H9 (cell line): ENCODE data around the gene PEX10. TPM values are rescaled to one million over a fixed set of nuclear protein-coding genes. Genes with fewer than 3 reads are reported as not detected.

Experiments used
- DNase-seq: peaks from one replicate; pipeline ENCODE4 v3.0.0-alpha.2; 2017
- H2AFZ ChIP-seq: one replicate; pipeline ENCODE4 v1.6.1; 2013; ENCODE audit warnings: mild to moderate bottlenecking, low read length, control low read depth, moderate library complexity
- H2AK5ac ChIP-seq: 2 replicates; pipeline ENCODE4 v1.6.1; 2013; ENCODE audit warnings: low read length, control low read depth, mixed read lengths; ENCODE audit not compliant: insufficient read length
- H2BK120ac ChIP-seq: one replicate; pipeline ENCODE4 v1.6.1; 2013; ENCODE audit warnings: low read depth, mild to moderate bottlenecking, low read length, control low read depth, inconsistent platforms; ENCODE audit not compliant: poor library complexity, severe bottlenecking
- H2BK12ac ChIP-seq: 2 replicates; pipeline ENCODE4 v1.6.1; 2013; ENCODE audit warnings: low read length, control low read depth, mixed read lengths, low read depth; ENCODE audit not compliant: insufficient read length
- H2BK15ac ChIP-seq: 2 replicates; pipeline ENCODE4 v1.6.1; 2013; ENCODE audit warnings: low read depth, low read length, control low read depth
- H2BK20ac ChIP-seq: one replicate; pipeline ENCODE4 v1.6.1; 2013; ENCODE audit warnings: low read depth, mild to moderate bottlenecking, low read length, control low read depth, inconsistent platforms; ENCODE audit not compliant: poor library complexity, severe bottlenecking
- H2BK5ac ChIP-seq: 2 replicates; pipeline ENCODE4 v1.6.1; 2013; ENCODE audit warnings: low read length, control low read depth, mixed read lengths; ENCODE audit not compliant: insufficient read length
- H3K14ac ChIP-seq: 2 replicates; pipeline ENCODE4 v1.6.1; 2013; ENCODE audit warnings: low read length, control low read depth; ENCODE audit not compliant: insufficient read depth
- H3K18ac ChIP-seq: 2 replicates; pipeline ENCODE4 v1.6.1; 2013; ENCODE audit warnings: low read depth, mild to moderate bottlenecking, mixed read lengths, low read length, control low read depth; ENCODE audit not compliant: insufficient read length
- H3K23ac ChIP-seq: 2 replicates; pipeline ENCODE4 v1.6.1; 2013; ENCODE audit warnings: low read length, control low read depth, mixed read lengths, low read depth; ENCODE audit not compliant: insufficient read length
- H3K23me2 ChIP-seq: 2 replicates; pipeline ENCODE4 v1.6.1; 2013; ENCODE audit warnings: low read depth, mild to moderate bottlenecking, mixed read lengths, low read length, control low read depth; ENCODE audit not compliant: insufficient read length, poor library complexity, severe bottlenecking
- H3K27ac ChIP-seq: 2 replicates; pipeline ENCODE4 v1.5.1; 2013; ENCODE audit warnings: low read length, control low read depth, mixed read lengths, low read depth; ENCODE audit not compliant: insufficient read length
- H3K27me3 ChIP-seq: 2 replicates; pipeline ENCODE4 v1.6.1; 2013; ENCODE audit warnings: low read length, control low read depth, inconsistent platforms; ENCODE audit not compliant: insufficient read depth
- H3K4ac ChIP-seq: 2 replicates; pipeline ENCODE4 v1.6.1; 2013; ENCODE audit warnings: low read depth, mild to moderate bottlenecking, control low read depth, inconsistent platforms, low read length, moderate library complexity
- H3K4me1 ChIP-seq: 2 replicates; pipeline ENCODE4 v1.6.1; 2013; ENCODE audit warnings: low read length, control low read depth, inconsistent platforms; ENCODE audit not compliant: insufficient read depth
- H3K4me2 ChIP-seq: 2 replicates; pipeline ENCODE4 v1.6.1; 2013; ENCODE audit warnings: low read length, control low read depth, mixed read lengths; ENCODE audit not compliant: insufficient read length, insufficient read depth
- H3K56ac ChIP-seq: 2 replicates; pipeline ENCODE4 v1.6.1; 2013; ENCODE audit warnings: low read depth, mild to moderate bottlenecking, mixed read lengths, low read length, control low read depth; ENCODE audit not compliant: insufficient read length
- H3K79me1 ChIP-seq: 2 replicates; pipeline ENCODE4 v1.6.1; 2013; ENCODE audit warnings: low read depth, mild to moderate bottlenecking, moderate library complexity, low read length, control low read depth, inconsistent platforms; ENCODE audit not compliant: insufficient read depth, poor library complexity, severe bottlenecking
- H3K79me2 ChIP-seq: 2 replicates; pipeline ENCODE4 v1.6.1; 2013; ENCODE audit warnings: low read length, control low read depth, inconsistent platforms; ENCODE audit not compliant: insufficient read depth
- H3K9ac ChIP-seq: 2 replicates; pipeline ENCODE4 v1.6.1; 2013; ENCODE audit warnings: low read length, control low read depth, mixed read lengths; ENCODE audit not compliant: insufficient read length; ENCODE audit errors: extremely low read depth
- H3K9me3 ChIP-seq: one replicate; pipeline ENCODE4 v1.6.1; 2013; ENCODE audit warnings: low read depth, low read length, inconsistent platforms; ENCODE audit not compliant: control insufficient read depth
- H3T11ph ChIP-seq: one replicate; pipeline ENCODE4 v1.6.1; 2013; ENCODE audit warnings: mild to moderate bottlenecking, low read length, control low read depth, inconsistent platforms
- H4K20me1 ChIP-seq: one replicate; pipeline ENCODE4 v1.6.1; 2013; ENCODE audit not compliant: control insufficient read depth, insufficient read length, insufficient read depth
- H4K5ac ChIP-seq: 2 replicates; pipeline ENCODE4 v1.6.1; 2013; ENCODE audit warnings: low read depth, mild to moderate bottlenecking, mixed read lengths, low read length, control low read depth; ENCODE audit not compliant: insufficient read length
- H4K8ac ChIP-seq: replicated peaks from 2 replicates; pipeline ENCODE4 v1.6.1; 2013; ENCODE audit warnings: low read length, control low read depth, mixed read lengths, low read depth; ENCODE audit not compliant: insufficient read length
- H4K91ac ChIP-seq: 2 replicates; pipeline ENCODE4 v1.6.1; 2013; ENCODE audit warnings: low read depth, mild to moderate bottlenecking, moderate library complexity, mixed read lengths, low read length, control low read depth; ENCODE audit not compliant: insufficient read length
- H3K27ac Mint-ChIP-seq, 3 experiments: 2 replicates in 2 of 3; 3 replicates in 1 of 3; pipeline ENCODE4 v1.8.0; 2020 to 2021; ENCODE audit warnings: mixed read lengths in 3 of 3, mild to moderate bottlenecking in 1 of 3, moderate library complexity in 1 of 3
- H3K27me3 Mint-ChIP-seq: 2 replicates; pipeline ENCODE4 v1.8.0; 2021; ENCODE audit warnings: low read depth, mild to moderate bottlenecking, moderate library complexity, mixed read lengths
- H3K36me3 Mint-ChIP-seq, 3 experiments: 2 replicates in 2 of 3; 3 replicates in 1 of 3; pipeline ENCODE4 v1.8.0; 2020 to 2021; ENCODE audit warnings: low read depth in 3 of 3, mixed read lengths in 3 of 3; ENCODE audit not compliant: insufficient read depth in 1 of 3
- H3K4me1 Mint-ChIP-seq, 2 experiments: 2 replicates each; pipeline ENCODE4 v1.8.0; 2020; ENCODE audit warnings: mixed read lengths in 2 of 2
- H3K4me3 Mint-ChIP-seq, 2 experiments: 2 replicates in 1 of 2; 3 replicates in 1 of 2; pipeline ENCODE4 v1.8.0; 2020 to 2021; ENCODE audit warnings: mild to moderate bottlenecking in 2 of 2, mixed read lengths in 2 of 2, moderate library complexity in 1 of 2
- H3K9me3 Mint-ChIP-seq, 2 experiments: 2 replicates in 1 of 2; 3 replicates in 1 of 2; pipeline ENCODE4 v1.8.0; 2020; ENCODE audit warnings: mild to moderate bottlenecking in 2 of 2, mixed read lengths in 2 of 2, moderate library complexity in 1 of 2
- CTCF ChIP-seq: fragments of 200-600 bp; sonication (generic); conservative IDR thresholded peaks from 3 replicates; pipeline ENCODE4 v1.8.0; 2021; ENCODE audit warnings: antibody characterized with exemption, mild to moderate bottlenecking
- WGBS: extraction: QIAGEN DNeasy Blood & Tissue Kit; methylation state at CpG from one replicate; pipeline ENCODE4 v1.1.7; 2013; ENCODE audit warnings: missing lambda C conversion rate, low lambda C conversion rate, mixed read lengths; ENCODE audit not compliant: insufficient read length; ENCODE audit errors: extremely low coverage; 5-methylcytosine and 5-hydroxymethylcytosine counted together
- total RNA-seq: library from RNA; stranded (reverse); gene quantifications from 2 replicates; pipeline ENCODE4 v1.2.1, GENCODE V29; 2021

PEX10 gene
- total RNA-seq, 1 experiment from 2014 or later, result 34.4 TPM

DNA sequence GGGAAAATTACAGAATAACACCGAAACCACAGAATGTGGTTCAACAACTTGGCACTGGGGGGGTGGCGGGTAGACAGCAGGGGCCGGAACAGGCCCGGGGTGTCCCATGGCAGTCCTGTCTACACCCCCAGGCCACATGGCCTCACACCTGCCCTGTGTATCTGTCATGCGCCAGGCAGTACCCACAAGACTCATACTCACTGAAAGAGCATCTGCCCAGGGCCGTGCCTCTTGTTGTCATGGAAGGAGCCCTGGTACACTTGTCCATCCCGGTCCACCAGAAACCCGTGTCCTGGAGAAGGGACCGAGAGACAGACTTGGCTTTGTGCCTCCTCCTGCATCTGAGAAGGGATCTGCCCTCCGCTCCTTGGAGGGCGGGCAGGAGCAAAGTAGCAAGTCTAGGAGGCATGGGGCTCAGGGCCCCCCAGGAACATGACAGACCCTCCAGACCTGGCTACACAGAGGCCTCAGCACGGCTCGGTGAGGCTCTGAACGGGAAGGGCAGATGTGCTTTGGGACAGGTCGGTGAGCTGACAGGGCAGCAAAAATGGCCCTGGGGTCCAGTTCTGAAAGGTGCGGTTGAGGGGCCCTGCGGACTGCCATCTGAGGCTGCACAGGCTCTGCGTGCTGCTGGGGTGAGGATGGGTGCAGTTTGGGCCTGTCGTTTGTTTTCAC, 26.6 kb downstream of the PEX10 start:
- H3K18ac ChIP-seq, result no peak overlapping the region
- no peak overlapping the region for H3K23ac ChIP-seq
- H3K27ac Mint-ChIP-seq, result no peak overlapping the region
- no peak overlapping the region for H2AK5ac ChIP-seq
- no peak overlapping the region for H2BK15ac ChIP-seq
- no peak overlapping the region for H4K5ac ChIP-seq
- no peaks in the 10 kb centered on the region for H3K79me1 ChIP-seq
- TF ChIP-seq CTCF, result no peak
- no peaks in the 10 kb centered on the region for H3K9me3 Mint-ChIP-seq
- H3K79me2 ChIP-seq, result no peaks in the 10 kb centered on the region
- H2BK20ac ChIP-seq, result no peak overlapping the region
- peaks cover 5 to 12% of the 10 kb centered on the region in 2 experiments; a peak in 2 of 4 replicates for H3K4me1 Mint-ChIP-seq
- H2AFZ ChIP-seq, result no peak overlapping the region
- no peak overlapping the region for H3K9ac ChIP-seq
- no peak overlapping the region for H4K91ac ChIP-seq
- H3K14ac ChIP-seq, result no peak overlapping the region
- no peak overlapping the region for H4K8ac ChIP-seq
- no peak overlapping the region for H3T11ph ChIP-seq
- H3K4me1 ChIP-seq, result no peaks in the 10 kb centered on the region
- H3K23me2 ChIP-seq, result no peaks in the 10 kb centered on the region
- H2BK12ac ChIP-seq, result no peak overlapping the region
- DNase-seq, result no peak
- peaks cover 0 to 11% (median 0%) of the 10 kb centered on the region in 3 experiments; a peak in 2 of 7 replicates for H3K36me3 Mint-ChIP-seq
- no peak overlapping the region for H3K4me3 Mint-ChIP-seq
- H2BK5ac ChIP-seq, result no peak overlapping the region
- no peaks in the 10 kb centered on the region for H3K27me3 Mint-ChIP-seq
- H3K27me3 ChIP-seq, result no peaks in the 10 kb centered on the region
- H3K56ac ChIP-seq, result no peak overlapping the region
- no CpG with 5 or more reads among the region's 19 CpGs for WGBS
- H3K4me2 ChIP-seq, result no peak overlapping the region
- no peaks in the 10 kb centered on the region for H3K9me3 ChIP-seq
- H3K4ac ChIP-seq, result no peak overlapping the region
- H3K27ac ChIP-seq, result no peak overlapping the region
- no peak overlapping the region for H2BK120ac ChIP-seq
- H4K20me1 ChIP-seq, result no peaks in the 10 kb centered on the region
